ENCODE measurements around the gene ARSB. TPM values are rescaled to one million over a fixed set of nuclear protein-coding genes. Genes with fewer than 3 reads are reported as not detected.
A peak's percentile ranks its signal among the peaks of the same experiment; 100 is the strongest.

The ARSB gene
- total RNA-seq, 1 experiment from 2014 or later: 5.2 TPM

DNA sequence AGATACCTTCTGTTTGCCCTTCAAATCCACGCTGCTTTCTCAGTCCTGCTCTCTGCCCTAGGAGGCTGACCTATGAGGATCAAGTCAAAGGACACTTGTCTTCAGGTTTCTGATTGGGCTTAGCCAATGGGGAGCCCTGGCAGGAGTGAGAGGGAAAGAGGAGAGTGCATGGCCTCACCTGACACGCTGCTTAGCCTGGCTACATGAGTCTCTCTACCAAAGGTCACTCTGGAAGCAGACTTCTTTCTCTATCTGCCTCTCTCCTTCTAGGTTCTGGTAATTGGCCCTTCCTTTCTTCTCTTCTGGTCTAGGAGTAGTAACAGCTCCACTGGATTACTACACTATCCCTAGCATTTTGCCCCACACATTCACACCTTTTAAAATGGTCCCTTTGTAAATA lies 13.1 kb downstream of the ARSB start:
- TF ChIP-seq, protein P1, sequence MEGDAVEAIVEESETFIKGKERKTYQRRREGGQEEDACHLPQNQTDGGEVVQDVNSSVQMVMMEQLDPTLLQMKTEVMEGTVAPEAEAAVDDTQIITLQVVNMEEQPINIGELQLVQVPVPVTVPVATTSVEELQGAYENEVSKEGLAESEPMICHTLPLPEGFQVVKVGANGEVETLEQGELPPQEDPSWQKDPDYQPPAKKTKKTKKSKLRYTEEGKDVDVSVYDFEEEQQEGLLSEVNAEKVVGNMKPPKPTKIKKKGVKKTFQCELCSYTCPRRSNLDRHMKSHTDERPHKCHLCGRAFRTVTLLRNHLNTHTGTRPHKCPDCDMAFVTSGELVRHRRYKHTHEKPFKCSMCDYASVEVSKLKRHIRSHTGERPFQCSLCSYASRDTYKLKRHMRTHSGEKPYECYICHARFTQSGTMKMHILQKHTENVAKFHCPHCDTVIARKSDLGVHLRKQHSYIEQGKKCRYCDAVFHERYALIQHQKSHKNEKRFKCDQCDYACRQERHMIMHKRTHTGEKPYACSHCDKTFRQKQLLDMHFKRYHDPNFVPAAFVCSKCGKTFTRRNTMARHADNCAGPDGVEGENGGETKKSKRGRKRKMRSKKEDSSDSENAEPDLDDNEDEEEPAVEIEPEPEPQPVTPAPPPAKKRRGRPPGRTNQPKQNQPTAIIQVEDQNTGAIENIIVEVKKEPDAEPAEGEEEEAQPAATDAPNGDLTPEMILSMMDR (IDR thresholded peaks at IDR 0.05; ENCODE audit: unreplicated experiment): no peak
- intact Hi-C loops (cut with micrococcal nuclease): no loop called here
- peaks cover 4% of the 10 kb centered on the region for H3K4me1 Mint-ChIP-seq (ENCODE audit: insufficient read depth, unreplicated experiment)
- H3K4me3 Mint-ChIP-seq (ENCODE audit: unreplicated experiment): no peak overlapping the region
- ChIA-PET CTCF (no interaction called here), POLR2A (interaction anchor here (2.2 kb wide), 1 partner anchor 13 kb away, joined by 7 read pairs; the partner anchor contains the start of gene ARSB)
- BruUV-seq (replicated peaks): no TSS peak
- no peaks in the 10 kb centered on the region for H3K36me3 Mint-ChIP-seq (ENCODE audit: insufficient read depth, unreplicated experiment)
- H3K27ac Mint-ChIP-seq (ENCODE audit: low read depth, unreplicated experiment): no peak overlapping the region
- no peak for DNase-seq (ENCODE audit: unreplicated experiment)
- H3K27me3 Mint-ChIP-seq (ENCODE audit: insufficient read depth, unreplicated experiment): no peaks in the 10 kb centered on the region
- no peaks in the 10 kb centered on the region for H3K9me3 Mint-ChIP-seq (ENCODE audit: unreplicated experiment)

DNA sequence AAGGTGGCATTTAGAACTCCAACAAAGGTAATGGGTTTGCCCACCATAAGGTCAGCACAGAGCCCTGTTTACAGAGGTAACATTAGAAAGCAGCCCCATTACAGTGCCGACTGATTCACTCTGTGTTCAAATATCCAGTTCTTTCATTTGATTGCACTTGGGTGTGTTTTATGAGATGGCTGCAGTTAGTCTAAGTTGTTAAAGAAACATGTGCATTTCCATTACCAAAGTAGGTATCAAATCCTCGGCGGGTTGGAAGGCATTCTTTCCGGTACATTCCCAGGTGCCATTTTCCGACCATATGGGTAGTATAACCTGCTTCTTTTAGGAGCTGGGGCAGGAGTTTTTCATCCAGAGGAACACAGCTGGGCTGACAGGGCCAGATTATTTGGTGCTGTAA lies 16.3 kb downstream of the ARSB start:
- no peaks in the 10 kb centered on the region for H3K9me3 Mint-ChIP-seq (ENCODE audit: unreplicated experiment)
- DNase-seq (ENCODE audit: unreplicated experiment): no peak
- H3K4me1 Mint-ChIP-seq (ENCODE audit: insufficient read depth, unreplicated experiment): no peaks in the 10 kb centered on the region
- no peaks in the 10 kb centered on the region for H3K27me3 Mint-ChIP-seq (ENCODE audit: insufficient read depth, unreplicated experiment)
- intact Hi-C loops (cut with micrococcal nuclease): loop anchor here (5.0 to 10.0 kb wide), 3 partner anchors 324 to 1406 kb away; partner anchors contain the start of gene LHFPL2
- ChIA-PET POLR2A (no interaction called here), CTCF (interaction anchor here (0.6 kb wide), 1 partner anchor 327 kb away, joined by 3 read pairs; no protein-coding TSS in a partner anchor)
- H3K27ac Mint-ChIP-seq (ENCODE audit: low read depth, unreplicated experiment): no peak overlapping the region
- no TSS peak for BruUV-seq (replicated peaks)
- no peaks in the 10 kb centered on the region for H3K36me3 Mint-ChIP-seq (ENCODE audit: insufficient read depth, unreplicated experiment)
- H3K4me3 Mint-ChIP-seq (ENCODE audit: unreplicated experiment): no peak overlapping the region
- TF ChIP-seq, protein P1 (IDR thresholded peaks at IDR 0.05; ENCODE audit: unreplicated experiment): no peak

DNA sequence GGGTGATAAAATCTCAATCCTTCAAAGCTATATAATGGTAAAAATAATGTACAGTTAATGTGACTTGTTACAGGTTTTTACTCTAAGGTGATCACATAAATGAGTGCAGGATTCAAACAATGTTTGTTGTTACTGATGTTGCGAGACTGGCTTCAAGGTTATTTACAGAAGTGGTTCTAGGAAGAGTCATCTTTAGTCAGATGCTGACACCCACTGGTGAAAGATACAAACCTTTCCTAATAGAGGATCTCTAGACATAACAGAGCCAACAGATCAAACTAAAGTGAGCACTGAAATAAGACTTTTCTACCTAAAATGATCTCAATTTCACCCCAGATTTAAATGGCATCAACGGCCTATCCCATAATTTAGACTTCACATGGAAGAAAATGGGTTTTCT lies 20.2 kb downstream of the ARSB start:
- Mint-ChIP-seq H3K9me3 (ENCODE audit: unreplicated experiment) (no peaks in the 10 kb centered on the region), H3K36me3 (ENCODE audit: insufficient read depth, unreplicated experiment) (no peaks in the 10 kb centered on the region), H3K27ac (ENCODE audit: low read depth, unreplicated experiment) (no peak overlapping the region), H3K4me3 (ENCODE audit: unreplicated experiment) (no peak overlapping the region), H3K27me3 (ENCODE audit: insufficient read depth, unreplicated experiment) (no peaks in the 10 kb centered on the region), H3K4me1 (ENCODE audit: insufficient read depth, unreplicated experiment) (no peaks in the 10 kb centered on the region)
- CTCF ChIA-PET: interaction anchor here (0.5 to 5.4 kb wide), 39 partner anchors 8 to 774 kb away, joined by 3 to 44 read pairs (median 3); partner anchors contain the start of gene LHFPL2
- TF ChIP-seq, protein P1 (IDR thresholded peaks at IDR 0.05; ENCODE audit: unreplicated experiment): peak; percentile 53
- POLR2A ChIA-PET: interaction anchor here (0.6 to 1.2 kb wide), 3 partner anchors 170 to 460 kb away, joined by 3 to 4 read pairs (median 3); partner anchors contain the start of gene LHFPL2
- no TSS peak for BruUV-seq (replicated peaks)
- DNase-seq (ENCODE audit: unreplicated experiment): peak; percentile 59
- intact Hi-C loops (cut with micrococcal nuclease): loop anchor here (1.0 to 10.0 kb wide), 7 partner anchors 64 to 1403 kb away; partner anchors contain the start of gene LHFPL2

DNA sequence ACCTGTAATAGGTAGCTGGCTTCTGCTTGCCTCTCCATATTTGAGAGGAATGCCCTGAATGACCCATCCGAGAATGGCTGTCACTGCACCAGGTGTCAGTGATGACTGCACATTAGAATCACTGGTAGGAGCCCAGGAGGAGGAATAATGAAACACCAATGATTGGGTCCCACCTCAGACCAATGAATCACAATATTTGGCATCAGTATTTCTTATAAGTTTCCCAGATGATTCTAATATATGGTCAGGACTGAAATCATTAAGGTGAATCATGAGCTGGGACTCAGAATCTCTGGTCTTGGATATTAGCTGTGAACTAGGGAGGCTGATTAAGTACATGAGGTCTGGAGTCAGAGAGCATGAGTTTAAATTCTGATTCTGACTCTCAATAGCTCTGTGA lies 23.4 kb downstream of the ARSB start:
- CTCF ChIA-PET: interaction anchor here (0.6 to 5.4 kb wide), 5 partner anchors 263 to 641 kb away, joined by 3 to 44 read pairs (median 4); no protein-coding TSS in a partner anchor
- intact Hi-C loops (cut with micrococcal nuclease): loop anchor here (10.0 kb wide), 2 partner anchors 317 to 427 kb away; partner anchors contain the start of gene LHFPL2
- POLR2A ChIA-PET: interaction anchor here (0.5 to 1.0 kb wide), 4 partner anchors 23 to 207 kb away, joined by 3 to 6 read pairs (median 4); no protein-coding TSS in a partner anchor
- no TSS peak for BruUV-seq (replicated peaks)
- H3K9me3 Mint-ChIP-seq (ENCODE audit: unreplicated experiment): no peaks in the 10 kb centered on the region
- no peak overlapping the region for H3K27ac Mint-ChIP-seq (ENCODE audit: low read depth, unreplicated experiment)
- TF ChIP-seq, protein P1 (IDR thresholded peaks at IDR 0.05; ENCODE audit: unreplicated experiment): no peak
- no peaks in the 10 kb centered on the region for H3K36me3 Mint-ChIP-seq (ENCODE audit: insufficient read depth, unreplicated experiment)
- no peak overlapping the region for H3K4me3 Mint-ChIP-seq (ENCODE audit: unreplicated experiment)
- H3K4me1 Mint-ChIP-seq (ENCODE audit: insufficient read depth, unreplicated experiment): no peaks in the 10 kb centered on the region
- DNase-seq (ENCODE audit: unreplicated experiment): no peak
- no peaks in the 10 kb centered on the region for H3K27me3 Mint-ChIP-seq (ENCODE audit: insufficient read depth, unreplicated experiment)
